HG03432 (cell line): ENCODE measurements around the gene HLA-DQA2.
"Not testable (repeated sequence)": the region's sequence is repeated elsewhere in the genome, so short reads cannot be mapped to it uniquely, and the experiment has no call there.

Source experiments
- ATAC-seq: cut with Tn5 transposase; IDR thresholded peaks from one replicate; pipeline ENCODE4 v1.9.1; 2021; ENCODE audit warnings: mild to moderate bottlenecking, moderate library complexity; ENCODE audit not compliant: unreplicated experiment

HLA-DQA2 gene

DNA sequence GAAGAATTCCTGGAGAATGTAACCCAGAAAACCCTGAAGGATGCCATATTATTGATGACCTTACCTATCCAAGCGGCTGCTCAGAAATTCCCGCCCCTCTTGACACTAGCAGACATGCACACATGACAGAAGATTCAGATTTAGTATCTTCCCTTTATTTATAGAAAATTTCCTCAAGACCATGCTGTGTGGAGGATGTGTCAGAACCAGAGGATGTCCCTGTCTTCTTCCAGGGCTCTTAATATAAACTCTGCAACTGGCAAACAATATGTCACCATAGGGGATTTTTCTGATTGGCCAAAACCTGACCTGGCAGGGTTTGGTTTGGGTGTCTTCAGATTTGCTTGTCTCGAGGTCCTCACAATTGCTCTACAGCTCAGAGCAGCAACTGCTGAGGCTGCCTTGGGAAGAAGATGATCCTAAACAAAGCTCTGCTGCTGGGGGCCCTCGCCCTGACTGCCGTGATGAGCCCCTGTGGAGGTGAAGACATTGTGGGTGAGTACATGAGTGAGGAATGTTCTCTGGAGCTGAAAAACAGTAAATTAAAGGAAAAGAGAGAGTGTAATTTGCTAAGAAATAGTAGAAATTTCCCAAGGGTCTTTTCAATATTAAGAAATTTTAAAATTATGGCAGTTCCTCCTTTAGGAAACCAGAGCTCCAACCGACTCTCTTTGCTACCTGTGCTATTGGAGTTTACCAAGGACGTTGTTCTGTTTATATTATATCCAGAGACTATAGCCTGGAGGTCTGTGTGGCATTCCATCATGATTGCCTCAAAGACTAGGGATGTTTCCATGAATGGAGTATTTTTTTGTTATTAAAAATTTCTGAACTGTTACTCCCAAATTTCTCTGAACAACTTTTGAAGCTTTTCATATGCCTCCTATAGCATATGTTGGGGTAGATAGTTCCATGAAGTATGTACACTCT is at the start of gene HLA-DQA2:
HLA-DQA2 (plus strand) TSS at position 361 of the 930 bp plus-strand sequence; CDS start at position 414, 53 bp downstream.
- no peak for ATAC-seq

DNA sequence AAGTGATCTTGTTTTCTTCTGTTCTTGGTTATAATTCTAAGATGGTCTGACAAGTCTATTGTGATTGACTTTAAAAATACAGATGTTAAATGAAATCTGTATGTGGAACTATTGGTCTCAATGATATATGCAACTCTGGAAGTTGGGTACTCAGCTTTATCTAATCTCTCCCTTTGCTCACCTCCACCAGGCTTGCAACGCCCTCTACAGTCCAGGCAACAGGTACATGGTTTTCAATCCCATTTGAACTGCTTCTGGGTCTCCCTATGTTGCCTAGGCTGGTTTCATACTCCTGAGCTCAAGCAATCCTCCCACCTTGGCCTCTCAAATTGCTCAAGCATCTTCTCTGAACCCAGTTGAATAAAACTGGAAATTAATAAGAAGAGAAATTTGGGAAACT is 49.2 kb upstream of the HLA-DQA2 start:
- ATAC-seq = no peak

DNA sequence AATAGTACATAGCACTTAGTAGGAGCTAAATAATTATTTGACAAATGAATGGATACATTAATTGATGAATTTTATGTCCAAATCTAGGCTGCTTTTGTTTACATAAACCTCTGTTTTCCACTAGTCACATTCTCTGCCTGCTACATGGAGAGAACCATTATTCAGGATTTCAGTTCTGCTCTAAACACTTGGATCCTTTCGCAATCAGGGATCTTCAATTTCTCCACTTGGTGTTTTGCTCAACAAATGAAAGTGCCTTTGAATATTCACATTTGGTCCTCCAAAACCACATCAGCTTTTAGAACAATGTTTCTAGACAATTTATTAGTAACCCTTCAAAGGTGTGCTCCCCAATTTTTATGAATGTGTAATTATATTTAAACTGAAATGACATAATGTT is 44.2 kb upstream of the HLA-DQA2 start:
- no peak for ATAC-seq

DNA sequence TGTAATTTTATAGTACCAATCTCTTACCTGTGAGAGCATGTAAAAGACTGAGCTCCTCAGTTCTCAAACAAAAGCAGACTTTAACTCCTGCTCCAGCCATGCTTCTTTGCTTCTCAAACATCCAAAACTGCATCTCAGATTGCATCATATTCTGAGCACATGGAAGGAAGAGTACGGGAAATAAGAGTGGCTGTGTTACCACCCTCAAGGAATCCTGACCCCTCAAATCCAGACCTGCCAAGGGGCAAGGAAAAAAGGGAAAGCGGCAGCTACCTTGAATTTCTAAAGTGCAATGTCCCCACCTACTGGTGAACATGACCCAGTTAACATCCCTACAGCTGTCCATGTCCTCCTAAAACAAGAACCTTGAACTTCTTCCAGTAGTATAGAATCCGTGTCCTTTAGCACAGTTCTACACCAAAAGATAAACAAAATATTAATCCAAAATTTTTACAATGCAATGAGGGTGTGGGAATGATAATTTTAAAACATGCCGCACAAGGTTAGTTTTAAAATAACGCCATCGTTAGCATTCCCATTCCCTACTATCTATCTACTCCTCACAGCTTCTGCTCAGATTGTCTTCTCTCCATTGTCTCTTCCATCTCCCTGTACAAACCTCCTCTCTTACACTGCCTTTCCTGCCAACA is 40.7 kb upstream of the HLA-DQA2 start:
- ATAC-seq = no peak

DNA sequence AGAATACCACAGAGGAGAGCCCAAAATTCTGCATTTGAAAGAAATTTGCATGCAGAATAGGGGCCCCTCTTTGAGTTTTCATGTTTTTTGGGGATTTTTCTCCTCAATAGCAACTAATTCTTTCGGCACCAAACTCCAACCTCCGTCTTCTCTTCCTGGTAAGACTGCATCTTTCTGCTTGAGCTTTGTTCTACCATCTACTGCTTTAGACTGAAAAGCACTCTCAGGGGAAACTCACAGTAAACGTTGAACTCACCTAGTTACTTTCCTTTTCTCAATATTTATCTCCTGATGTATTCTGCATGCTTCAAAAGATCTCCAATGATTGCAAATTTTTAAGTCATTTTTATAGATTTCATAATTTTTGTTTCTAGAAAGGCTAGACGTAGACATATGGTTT is 37.8 kb upstream of the HLA-DQA2 start:
- ATAC-seq = no peak

DNA sequence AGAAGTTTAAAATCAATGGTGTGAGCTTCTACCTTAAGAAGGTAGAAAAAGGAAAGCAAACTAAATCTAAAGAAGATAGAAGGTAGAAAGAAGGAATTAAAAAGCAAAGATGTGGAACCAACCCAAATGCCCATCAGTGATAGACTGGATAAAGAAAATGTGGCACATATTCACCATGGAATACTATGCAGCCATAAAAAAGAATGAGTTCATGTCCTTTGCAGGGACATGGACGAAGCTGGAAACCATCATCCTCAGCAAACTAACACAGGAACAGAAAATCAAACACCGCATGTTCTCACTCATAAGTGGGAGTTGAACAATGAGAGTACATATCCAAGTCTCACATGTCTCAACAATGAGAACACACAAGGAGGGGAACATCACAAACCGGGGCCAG is 36.0 kb upstream of the HLA-DQA2 start:
- not testable (repeated sequence) for ATAC-seq

DNA sequence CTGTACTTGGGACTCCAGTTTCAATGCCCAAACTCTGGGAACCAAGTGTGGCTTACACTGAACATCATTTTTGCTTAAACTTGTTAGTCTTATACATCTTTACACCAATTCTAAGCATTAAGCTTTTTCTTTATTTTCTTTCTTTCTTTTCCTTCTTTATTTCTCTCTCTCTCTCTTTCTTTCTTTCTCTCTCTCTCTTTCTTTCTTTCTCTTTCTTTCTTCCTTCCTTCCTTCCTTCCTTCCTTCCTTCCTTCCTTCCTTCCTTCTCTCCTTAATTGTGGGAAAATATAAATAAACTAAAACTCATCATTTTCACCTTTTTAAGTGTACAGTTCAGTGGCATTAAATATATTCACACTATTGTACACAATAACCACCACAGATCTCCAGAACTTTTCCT is 31.6 kb upstream of the HLA-DQA2 start:
- no peak for ATAC-seq

DNA sequence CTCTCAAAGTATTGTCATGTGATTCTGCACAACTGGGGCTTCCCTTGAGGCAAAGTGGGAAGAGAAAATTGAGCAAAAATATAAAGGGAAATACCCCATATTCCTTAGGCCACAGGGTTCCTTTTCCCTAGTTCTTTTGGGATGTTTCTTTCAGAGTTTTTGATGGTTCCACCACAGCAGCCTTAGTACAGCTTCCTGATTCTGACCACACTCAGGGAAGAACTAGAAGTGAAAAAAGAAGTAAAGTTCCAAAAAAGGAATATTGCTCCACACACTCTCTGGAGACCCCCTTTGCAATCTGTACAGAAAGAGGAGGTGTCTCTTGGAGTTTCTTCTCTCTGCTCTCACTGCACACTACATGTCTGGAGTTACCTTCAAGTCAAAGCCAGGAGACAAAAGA is 27.9 kb upstream of the HLA-DQA2 start:
- ATAC-seq = no peak

DNA sequence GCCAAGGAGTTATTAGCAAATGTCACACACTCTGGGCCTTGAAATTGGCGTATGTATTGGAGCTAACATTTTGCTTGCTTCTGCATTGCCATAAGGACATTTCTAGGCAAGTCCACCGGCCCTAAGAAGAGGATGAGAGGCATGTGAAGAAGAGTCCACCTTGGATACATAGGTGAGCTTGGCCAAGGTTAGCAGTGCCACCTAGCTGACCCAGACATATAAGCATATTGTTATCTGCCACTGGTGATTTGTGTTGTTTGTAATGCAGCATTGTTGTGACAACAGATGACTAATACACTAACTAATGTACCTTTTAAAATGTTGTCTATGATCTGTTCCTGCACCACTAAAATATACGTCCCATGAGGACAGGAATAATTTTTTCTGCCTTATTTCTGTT is 24.8 kb upstream of the HLA-DQA2 start:
- ATAC-seq = no peak

DNA sequence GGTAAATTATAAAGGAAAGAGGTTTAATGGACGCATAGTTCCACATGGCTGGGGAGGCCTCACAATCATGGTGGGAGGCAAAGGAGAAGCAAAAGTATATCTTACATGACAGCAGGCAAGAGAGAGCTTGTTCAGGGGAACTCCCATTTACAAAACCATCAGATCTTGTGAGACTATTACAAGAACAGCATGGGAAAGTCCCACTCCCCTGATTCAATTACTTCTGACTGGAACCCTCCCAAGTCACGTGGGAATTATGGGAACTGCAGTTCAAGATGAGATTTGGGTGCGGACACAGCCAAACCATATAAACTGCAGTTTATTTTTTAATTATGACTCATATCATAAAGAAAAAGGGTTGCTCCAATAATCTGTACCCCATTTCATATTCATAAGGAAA is 22.3 kb upstream of the HLA-DQA2 start:
- no peak for ATAC-seq

DNA sequence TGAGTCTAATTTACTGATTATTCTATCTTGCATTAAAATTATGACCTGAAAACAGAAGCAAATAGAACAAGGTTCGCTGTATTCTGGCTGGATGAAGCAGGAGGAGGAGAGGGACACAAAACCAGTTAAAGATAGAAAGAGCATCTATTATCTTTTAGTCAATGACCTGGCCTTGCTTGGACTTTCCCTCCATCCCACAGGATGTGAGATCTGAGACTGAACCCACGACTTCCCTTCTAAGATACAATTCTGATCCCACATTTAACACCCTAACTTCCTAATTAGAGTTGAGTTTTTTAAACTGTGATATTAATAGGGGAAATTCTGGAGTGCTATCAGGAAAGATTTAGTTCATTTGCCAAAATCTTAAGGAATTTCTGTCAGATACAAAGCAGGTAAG is 3.1 kb upstream of the HLA-DQA2 start:
- no peak for ATAC-seq

DNA sequence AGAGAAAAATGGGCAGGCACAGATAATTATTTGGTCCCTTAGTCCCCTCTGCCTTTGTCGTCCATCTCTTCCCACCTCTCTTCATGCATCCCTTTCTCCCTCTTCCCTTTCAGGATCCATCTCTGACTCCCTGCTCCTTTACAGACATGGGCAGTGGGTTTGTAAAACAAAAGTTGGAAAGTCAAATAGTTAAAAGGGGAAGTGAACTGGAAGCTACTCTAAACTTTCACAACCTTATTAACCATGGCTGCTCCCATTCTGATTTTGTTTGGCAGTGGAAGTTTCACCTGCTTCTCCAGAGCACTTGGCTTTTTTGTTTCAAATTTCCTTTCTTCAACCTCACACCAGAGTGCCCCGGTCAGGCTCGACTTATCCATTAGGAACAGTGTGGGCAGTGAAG is 1.2 kb downstream of the HLA-DQA2 start:
- no peak for ATAC-seq

DNA sequence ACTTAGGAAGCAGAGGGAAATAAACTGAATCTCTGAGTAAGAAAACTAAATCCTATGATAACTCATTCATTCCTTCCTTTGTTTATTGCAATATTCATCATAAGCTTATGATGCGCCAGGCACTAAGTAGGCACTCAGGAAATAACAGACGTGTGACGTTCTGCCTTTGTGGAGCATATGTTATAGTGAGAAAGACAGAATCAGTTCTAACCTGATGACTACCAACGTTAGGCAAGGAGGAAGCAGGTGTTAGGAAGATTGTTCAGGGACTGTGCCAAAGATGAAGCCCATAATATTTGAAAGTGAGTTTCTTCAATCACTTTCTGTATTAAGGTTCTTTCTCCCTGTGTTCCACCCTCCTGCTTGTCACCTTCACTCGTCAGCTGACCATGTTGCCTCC is 3.6 kb downstream of the HLA-DQA2 start:
- no peak for ATAC-seq

DNA sequence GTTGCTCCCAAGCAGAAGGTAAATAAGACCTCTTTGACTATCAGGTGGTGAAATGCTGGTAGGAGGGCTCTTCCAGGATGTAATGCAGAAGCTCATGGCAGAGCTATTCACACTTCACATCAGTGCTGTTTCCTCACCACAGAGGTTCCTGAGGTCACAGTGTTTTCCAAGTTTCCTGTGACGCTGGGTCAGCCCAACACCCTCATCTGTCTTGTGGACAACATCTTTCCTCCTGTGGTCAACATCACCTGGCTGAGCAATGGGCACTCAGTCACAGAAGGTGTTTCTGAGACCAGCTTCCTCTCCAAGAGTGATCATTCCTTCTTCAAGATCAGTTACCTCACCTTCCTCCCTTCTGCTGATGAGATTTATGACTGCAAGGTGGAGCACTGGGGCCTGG is 4.5 kb downstream of the HLA-DQA2 start:
- not testable (repeated sequence) for ATAC-seq

DNA sequence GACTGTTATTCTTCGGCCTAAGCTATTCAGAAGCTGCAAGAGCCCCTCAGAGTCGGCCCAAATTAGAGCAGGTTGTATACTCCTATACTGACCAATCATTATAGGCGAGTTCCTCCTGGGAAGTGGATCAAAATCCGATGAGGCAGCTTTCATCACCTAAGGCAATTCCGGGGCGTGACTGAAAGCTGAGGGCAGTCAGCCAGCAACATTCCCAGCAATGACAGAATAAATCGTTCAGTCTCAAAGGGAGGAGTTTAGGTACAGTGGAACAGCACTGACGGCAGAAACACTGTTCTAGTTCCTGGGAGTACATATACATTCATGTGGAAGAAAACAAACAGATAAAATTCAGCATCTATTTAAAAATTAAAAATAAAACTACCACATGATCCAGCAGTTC is 11.4 kb downstream of the HLA-DQA2 start:
- no peak for ATAC-seq

DNA sequence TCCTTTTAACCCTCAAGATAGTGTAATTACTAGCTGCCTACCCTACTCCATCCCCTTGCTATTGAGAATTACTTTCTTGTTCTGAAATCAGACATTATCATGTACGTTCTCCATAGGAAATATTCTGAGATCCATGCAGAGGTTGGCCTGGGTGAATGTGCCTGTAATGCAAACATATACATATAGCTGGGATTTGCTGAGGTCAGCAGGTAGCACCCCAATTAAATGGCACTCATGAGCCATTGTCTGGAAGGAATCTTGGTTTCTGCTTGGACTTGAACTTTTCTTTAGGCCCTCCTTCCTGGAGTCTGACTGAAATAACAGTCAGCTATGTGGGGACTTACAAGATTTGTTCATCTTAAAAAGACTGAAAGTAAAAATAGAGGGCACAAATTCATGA is 18.5 kb downstream of the HLA-DQA2 start:
- no peak for ATAC-seq

DNA sequence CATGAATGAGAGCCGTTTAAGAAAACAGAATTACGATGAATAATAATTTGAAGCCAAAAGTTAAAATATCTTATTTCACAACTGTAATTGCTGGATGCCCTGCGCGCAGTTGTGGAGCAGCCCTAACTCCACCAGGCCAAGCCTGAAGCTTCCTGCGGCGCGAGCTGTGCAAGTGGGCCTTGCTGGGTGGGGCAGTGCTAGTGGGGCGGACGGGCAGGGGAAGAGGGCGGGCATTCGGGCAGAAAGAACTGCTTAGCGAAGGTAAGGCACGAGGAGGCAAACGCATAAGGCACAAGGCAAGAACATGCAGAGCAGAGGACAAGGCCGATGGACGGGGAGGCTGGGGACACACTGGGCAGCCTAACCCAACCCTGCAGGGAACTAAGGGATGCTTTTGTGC is 19.9 kb downstream of the HLA-DQA2 start:
- ATAC-seq = no peak

DNA sequence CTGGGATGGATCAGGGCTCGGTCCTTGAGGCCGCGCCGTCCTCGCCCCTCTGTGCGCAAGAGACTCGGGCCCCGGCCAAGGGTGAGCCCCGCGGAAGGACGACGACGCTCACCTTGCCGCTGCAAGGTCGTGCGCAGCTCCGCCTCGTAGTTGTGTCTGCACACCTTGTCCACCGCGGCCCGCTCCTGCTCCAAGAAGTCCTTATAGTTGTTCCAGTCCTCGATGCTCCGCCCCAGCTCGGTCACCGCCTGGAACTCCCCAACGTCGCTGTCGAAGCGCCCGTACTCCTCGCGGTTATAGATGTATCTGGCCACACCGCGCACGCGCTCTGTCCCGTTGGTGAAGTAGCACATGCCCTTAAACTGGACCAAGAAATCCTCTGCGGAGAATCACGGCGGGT is 20.4 kb downstream of the HLA-DQA2 start:
- ATAC-seq = no peak

DNA sequence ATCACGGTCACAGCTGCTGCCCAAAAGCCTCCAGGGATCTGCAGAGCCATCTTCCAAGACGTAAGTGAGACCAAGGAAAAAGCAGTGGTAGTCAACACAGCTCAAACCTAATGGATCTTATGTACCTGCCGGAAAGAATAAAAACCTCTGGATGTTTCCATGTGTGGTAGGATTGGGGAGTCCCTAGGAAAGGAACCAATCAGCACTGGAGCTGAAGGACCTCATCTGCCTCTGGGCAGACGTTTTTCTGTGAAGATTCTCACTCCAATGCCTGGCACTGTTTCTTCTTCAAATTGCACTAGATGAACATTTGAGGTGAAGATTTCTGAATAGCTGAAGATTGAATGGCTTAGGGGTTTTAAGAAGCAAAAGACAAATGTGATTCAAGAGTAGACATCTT is 22.2 kb downstream of the HLA-DQA2 start, which contains the start of gene HLA-DQB2:
HLA-DQB2 (minus strand) TSS at position 112 of the 400 bp plus-strand sequence; CDS start at position 50, 62 bp downstream.
- ATAC-seq = no peak

DNA sequence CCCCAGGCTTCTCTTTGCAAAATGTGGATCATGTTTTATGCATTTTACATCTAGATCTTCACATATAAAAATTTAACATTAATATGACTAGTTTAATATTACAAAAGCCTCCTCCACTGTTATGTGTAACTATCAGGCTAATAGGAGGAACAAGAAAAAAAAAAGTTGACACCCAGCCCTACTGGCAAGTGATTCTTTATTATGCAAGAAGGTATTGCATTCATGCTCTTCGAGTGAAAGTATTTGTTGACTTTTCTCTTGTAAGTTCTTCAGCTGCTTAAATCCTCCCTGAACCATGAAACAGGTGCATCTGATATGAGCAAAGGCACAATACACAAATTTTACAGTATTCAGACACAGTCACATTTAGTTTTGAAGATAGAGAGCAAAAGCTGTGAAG is 22.9 kb downstream of the HLA-DQA2 start:
- no peak for ATAC-seq

DNA sequence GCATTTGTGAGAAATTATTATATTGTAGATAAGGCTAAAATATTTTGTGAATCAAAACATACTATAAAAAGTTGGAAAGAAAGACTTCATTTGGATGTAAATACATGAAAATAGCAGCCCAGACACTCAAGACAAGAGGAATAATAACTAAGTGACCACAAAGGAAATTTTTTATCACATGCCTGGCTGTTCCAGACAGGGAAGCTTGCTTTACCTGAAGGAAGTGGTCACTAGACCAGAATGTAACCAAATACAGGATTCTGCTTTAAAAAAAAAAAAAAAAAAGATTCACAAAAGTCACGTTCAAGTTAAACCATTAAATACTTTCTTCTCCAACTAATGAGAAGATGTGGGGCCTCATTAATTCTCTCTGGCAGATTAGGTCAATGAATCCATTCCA is 31.5 kb downstream of the HLA-DQA2 start:
- no peak for ATAC-seq

DNA sequence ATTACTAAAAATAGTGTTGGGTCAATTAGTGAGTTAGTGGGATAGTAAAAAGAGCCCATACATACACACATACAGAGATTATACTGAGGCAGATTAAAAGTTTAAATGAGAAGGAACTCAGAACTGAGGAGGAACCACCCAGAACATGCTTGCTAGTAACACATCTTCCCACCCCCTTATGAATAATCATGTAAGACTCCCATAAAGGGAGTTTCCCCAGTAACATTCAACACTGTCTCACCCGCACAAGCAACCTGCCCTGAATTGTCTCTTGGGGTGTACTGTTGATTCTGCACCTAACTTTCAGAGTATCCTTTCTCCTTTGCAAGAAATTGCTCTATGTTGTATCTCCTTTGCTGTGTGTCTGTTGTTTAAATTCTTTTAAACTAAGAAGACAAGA is 33.2 kb downstream of the HLA-DQA2 start:
- ATAC-seq = no peak
